Stomach (tissue), 4 donors: ENCODE measurements around the gene FKBP3.

Experiments
- EP300 ChIP-seq: sonication (generic); formaldehyde crosslinking; IDR thresholded peaks from one replicate; pipeline ENCODE4 v1.6.1; 2017; ENCODE audit warnings: antibody characterized with exemption
- POLR2A ChIP-seq, 4 donors: fragments of 450-650 bp; IDR thresholded peaks; one replicate each; pipeline ENCODE4 v1.6.1; 2016; ENCODE audit warnings: antibody characterized with exemption in 4 of 4, control low read depth in 2 of 4, mild to moderate bottlenecking in 1 of 4, moderate library complexity in 1 of 4
- TF ChIP-seq, protein P1 (sequence below), 7 experiments: fragments of 450-650 bp in 4 of 7; fragments of 200-600 bp in 3 of 7; sonication (generic) in 3 of 7; IDR thresholded peaks; one replicate each; pipeline ENCODE4 v1.5.1; 2016 to 2019; ENCODE audit warnings: antibody characterized with exemption in 7 of 7, control low read depth in 2 of 7, mild to moderate bottlenecking in 1 of 7

- TF ChIP-seq, protein P1, sequence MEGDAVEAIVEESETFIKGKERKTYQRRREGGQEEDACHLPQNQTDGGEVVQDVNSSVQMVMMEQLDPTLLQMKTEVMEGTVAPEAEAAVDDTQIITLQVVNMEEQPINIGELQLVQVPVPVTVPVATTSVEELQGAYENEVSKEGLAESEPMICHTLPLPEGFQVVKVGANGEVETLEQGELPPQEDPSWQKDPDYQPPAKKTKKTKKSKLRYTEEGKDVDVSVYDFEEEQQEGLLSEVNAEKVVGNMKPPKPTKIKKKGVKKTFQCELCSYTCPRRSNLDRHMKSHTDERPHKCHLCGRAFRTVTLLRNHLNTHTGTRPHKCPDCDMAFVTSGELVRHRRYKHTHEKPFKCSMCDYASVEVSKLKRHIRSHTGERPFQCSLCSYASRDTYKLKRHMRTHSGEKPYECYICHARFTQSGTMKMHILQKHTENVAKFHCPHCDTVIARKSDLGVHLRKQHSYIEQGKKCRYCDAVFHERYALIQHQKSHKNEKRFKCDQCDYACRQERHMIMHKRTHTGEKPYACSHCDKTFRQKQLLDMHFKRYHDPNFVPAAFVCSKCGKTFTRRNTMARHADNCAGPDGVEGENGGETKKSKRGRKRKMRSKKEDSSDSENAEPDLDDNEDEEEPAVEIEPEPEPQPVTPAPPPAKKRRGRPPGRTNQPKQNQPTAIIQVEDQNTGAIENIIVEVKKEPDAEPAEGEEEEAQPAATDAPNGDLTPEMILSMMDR (IDR thresholded peaks at IDR 0.05): no peak
- TF ChIP-seq POLR2A (IDR thresholded peaks at IDR 0.05): no peak
- TF ChIP-seq EP300: no peak
These were observed 60.9 kb downstream of the FKBP3 start for GRCh38 chr14:45073231-45073879.
